Endothelial cell (in vitro differentiated cells): Measurements from ENCODE around the gene RNF144A. TPM values are rescaled to one million over a fixed set of nuclear protein-coding genes. Genes with fewer than 3 reads are reported as not detected.

ENCODE experiments used
- DNase-seq: peaks from one replicate; pipeline ENCODE4 v3.0.0; 2021; ENCODE audit warnings: low spot score
- H3K27ac Mint-ChIP-seq: one replicate; pipeline ENCODE4 v1.8.0; 2021; ENCODE audit warnings: mixed read lengths, inconsistent platforms; ENCODE audit not compliant: unreplicated experiment
- H3K27me3 Mint-ChIP-seq: one replicate; pipeline ENCODE4 v1.8.0; 2021; ENCODE audit warnings: mild to moderate bottlenecking, moderate library complexity, mixed read lengths, inconsistent platforms; ENCODE audit not compliant: unreplicated experiment
- H3K36me3 Mint-ChIP-seq: one replicate; pipeline ENCODE4 v1.8.0; 2021; ENCODE audit warnings: mild to moderate bottlenecking, low read depth, mixed read lengths, inconsistent platforms; ENCODE audit not compliant: unreplicated experiment
- H3K4me1 Mint-ChIP-seq: one replicate; pipeline ENCODE4 v1.8.0; 2021; ENCODE audit warnings: mild to moderate bottlenecking, mixed read lengths, inconsistent platforms; ENCODE audit not compliant: unreplicated experiment
- H3K4me3 Mint-ChIP-seq: one replicate; pipeline ENCODE4 v1.8.0; 2021; ENCODE audit warnings: mild to moderate bottlenecking, mixed read lengths, inconsistent platforms; ENCODE audit not compliant: unreplicated experiment
- H3K9me3 Mint-ChIP-seq: one replicate; pipeline ENCODE4 v1.8.0; 2021; ENCODE audit warnings: mixed read lengths, inconsistent platforms; ENCODE audit not compliant: unreplicated experiment
- total RNA-seq: library from RNA; stranded (reverse); fragmentation: NEBNext Ultra II Directional; extraction: Animal tissue kit (Norgen Biotek cat#: 25700); gene quantifications from one replicate; pipeline ENCODE4 v1.2.1, GENCODE V29; 2021; ENCODE audit not compliant: unreplicated experiment
- TF ChIP-seq, protein P1 (sequence below): fragments of 200-600 bp; sonication (generic); IDR thresholded peaks from one replicate; pipeline ENCODE4 v1.5.0; 2021; ENCODE audit warnings: antibody characterized with exemption; ENCODE audit not compliant: unreplicated experiment

RNF144A gene
- total RNA-seq, 1 donor from 2014 or later: 81.3 TPM

DNA sequence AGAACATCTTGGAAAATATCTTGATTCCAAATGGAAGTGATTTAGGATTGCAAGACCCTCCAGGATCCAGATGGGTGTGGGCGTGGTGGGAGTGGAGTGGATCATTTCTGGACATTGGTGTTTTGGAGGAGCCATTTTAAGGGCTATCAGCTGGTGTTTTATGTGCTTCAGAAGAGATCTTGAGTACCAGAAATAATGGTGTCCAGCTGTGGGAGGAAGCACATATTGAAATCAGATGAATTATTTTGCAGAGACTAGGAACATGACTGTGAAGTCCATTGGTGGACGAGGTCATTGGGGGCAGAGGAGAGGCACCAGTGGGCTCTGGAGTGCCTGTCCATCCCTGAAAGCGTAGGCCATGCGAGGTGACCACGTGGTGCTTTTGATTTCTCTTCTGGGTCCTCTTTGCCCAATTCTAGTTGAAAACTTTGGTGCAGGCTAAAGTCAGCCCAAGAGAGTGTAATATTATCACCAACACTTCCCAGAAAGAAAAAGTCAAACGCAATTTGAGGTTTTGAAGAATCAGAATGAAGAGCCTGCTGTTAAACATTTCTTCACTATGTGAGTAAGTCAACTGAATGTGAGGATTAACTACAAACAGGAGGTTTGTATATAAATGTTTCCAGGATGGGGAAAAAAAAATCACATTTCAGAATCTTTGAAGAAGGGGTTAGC is 31.6 kb downstream of the RNF144A start:
- Mint-ChIP-seq H3K4me3 (no peak overlapping the region), H3K27me3 (no peaks in the 10 kb centered on the region), H3K4me1 (no peaks in the 10 kb centered on the region), H3K27ac (no peak overlapping the region), H3K9me3 (no peaks in the 10 kb centered on the region), H3K36me3 (peaks cover 7% of the 10 kb centered on the region)
- no peak for DNase-seq
- TF ChIP-seq, protein P1, sequence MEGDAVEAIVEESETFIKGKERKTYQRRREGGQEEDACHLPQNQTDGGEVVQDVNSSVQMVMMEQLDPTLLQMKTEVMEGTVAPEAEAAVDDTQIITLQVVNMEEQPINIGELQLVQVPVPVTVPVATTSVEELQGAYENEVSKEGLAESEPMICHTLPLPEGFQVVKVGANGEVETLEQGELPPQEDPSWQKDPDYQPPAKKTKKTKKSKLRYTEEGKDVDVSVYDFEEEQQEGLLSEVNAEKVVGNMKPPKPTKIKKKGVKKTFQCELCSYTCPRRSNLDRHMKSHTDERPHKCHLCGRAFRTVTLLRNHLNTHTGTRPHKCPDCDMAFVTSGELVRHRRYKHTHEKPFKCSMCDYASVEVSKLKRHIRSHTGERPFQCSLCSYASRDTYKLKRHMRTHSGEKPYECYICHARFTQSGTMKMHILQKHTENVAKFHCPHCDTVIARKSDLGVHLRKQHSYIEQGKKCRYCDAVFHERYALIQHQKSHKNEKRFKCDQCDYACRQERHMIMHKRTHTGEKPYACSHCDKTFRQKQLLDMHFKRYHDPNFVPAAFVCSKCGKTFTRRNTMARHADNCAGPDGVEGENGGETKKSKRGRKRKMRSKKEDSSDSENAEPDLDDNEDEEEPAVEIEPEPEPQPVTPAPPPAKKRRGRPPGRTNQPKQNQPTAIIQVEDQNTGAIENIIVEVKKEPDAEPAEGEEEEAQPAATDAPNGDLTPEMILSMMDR: no peak

DNA sequence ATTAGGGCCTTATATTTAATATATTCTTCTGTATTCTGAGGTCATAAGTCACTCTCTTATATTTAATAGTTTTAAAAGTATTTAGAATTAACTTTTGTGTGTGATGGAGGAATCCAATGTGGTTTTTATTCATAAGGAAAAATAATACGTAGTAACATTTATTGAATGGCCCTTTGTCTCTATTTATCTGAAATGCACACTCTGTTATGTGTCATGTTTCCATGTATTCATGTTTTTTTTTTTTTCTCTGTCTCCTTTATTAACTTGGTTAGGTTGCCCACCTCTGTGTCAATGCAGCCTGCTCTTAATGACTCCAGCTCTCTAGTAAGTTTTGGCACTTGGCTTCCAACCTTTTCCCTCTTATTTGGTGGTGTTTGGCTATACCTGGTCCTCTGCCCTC is 33.8 kb downstream of the RNF144A start:
- no peaks in the 10 kb centered on the region for H3K9me3 Mint-ChIP-seq
- H3K4me3 Mint-ChIP-seq: no peak overlapping the region
- H3K36me3 Mint-ChIP-seq: peaks cover 3% of the 10 kb centered on the region
- DNase-seq: no peak
- no peaks in the 10 kb centered on the region for H3K4me1 Mint-ChIP-seq
- H3K27me3 Mint-ChIP-seq: no peaks in the 10 kb centered on the region
- no peak overlapping the region for H3K27ac Mint-ChIP-seq
- TF ChIP-seq, protein P1: no peak

DNA sequence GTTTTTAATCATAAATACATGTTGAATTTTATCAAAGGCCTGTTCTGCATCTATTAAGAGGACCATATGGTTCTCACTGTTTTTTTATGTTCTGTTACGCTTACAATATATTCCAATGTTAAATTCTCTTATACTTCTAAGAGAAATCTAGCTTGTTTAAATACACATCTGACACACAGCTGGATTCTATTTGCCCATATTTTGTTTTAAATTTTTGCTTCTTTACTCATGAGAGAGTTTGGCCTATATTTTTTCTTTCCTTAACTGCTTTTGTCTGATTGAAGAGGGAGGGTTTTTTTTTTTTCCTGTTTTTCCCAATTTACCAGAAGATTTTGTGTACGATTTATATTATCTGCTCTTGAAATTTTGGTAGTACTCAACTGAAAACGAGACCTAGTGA is 34.9 kb downstream of the RNF144A start:
- H3K4me3 Mint-ChIP-seq: no peak overlapping the region
- TF ChIP-seq, protein P1: no peak
- no peaks in the 10 kb centered on the region for H3K9me3 Mint-ChIP-seq
- no peak overlapping the region for H3K27ac Mint-ChIP-seq
- peaks cover 3% of the 10 kb centered on the region for H3K36me3 Mint-ChIP-seq
- H3K4me1 Mint-ChIP-seq: no peaks in the 10 kb centered on the region
- DNase-seq: no peak
- H3K27me3 Mint-ChIP-seq: no peaks in the 10 kb centered on the region

DNA sequence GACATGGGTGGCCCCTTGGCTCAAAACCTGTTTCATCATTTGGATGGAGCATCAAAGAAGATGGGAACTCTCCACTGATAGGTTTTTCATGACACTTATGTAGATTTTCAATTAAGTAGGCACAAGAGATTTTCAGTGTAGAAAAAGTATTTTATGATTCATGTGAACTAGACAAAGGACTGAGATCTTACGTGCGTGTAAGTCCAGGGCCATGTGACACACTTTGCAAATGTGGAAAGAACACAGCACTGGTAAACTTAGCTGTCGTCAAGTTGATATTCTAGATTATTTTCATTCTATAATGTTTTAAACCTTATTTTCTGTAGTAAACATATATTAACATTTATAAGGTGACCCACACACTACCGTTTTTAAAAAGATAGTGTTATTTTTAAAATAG is 37.4 kb downstream of the RNF144A start:
- Mint-ChIP-seq H3K4me1 (no peaks in the 10 kb centered on the region), H3K9me3 (no peaks in the 10 kb centered on the region), H3K36me3 (no peaks in the 10 kb centered on the region), H3K27ac (no peak overlapping the region), H3K4me3 (no peak overlapping the region), H3K27me3 (no peaks in the 10 kb centered on the region)
- TF ChIP-seq, protein P1: no peak
- DNase-seq: no peak

DNA sequence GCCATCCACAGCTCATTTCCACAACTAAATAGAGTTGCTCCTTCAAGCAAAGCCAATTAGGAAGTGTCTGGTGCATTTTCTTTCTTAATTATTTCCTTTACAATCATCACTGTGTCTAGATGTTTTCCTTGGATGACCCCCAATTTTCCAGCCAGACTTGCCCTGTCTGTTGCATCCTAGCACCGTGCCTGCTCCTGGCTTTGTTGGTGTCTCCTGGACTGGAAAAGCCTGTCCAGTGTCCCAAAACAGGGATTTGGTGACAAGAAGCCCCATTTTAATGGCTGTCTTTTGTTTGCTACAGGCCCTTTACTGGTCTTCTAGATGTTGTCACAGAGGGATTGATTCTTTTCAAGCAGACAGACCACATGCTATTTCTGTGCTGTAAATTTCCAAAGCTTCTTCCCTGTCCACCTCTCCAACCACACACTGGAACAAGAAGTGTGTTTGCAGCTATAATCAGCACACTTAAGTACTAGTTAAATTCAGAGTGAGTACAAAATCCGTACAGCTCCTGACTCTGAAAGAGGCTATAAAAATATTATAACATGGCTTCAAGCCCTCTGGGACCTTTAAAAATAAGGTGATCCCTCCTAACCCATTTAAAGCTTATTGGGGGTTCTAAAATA is 38.4 kb downstream of the RNF144A start:
- TF ChIP-seq, protein P1: no peak
- no peaks in the 10 kb centered on the region for H3K36me3 Mint-ChIP-seq
- H3K27me3 Mint-ChIP-seq: no peaks in the 10 kb centered on the region
- H3K4me3 Mint-ChIP-seq: no peak overlapping the region
- H3K4me1 Mint-ChIP-seq: no peaks in the 10 kb centered on the region
- DNase-seq: no peak
- no peaks in the 10 kb centered on the region for H3K9me3 Mint-ChIP-seq
- H3K27ac Mint-ChIP-seq: no peak overlapping the region
